Vagina (tissue), 2 donors: ENCODE results near the gene UNKL.

ENCODE experiments used
- CTCF ChIP-seq, 3 experiments: fragments of 450-650 bp in 2 of 3; fragments of 200-600 bp in 1 of 3; sonication (generic) in 1 of 3; IDR thresholded peaks; one replicate each; pipeline ENCODE4 v1.5.1; 2017 to 2019; ENCODE audit warnings: antibody characterized with exemption in 3 of 3, mild to moderate bottlenecking in 2 of 3, moderate library complexity in 2 of 3
- POLR2A ChIP-seq, 2 donors: fragments of 450-650 bp; IDR thresholded peaks; one replicate each; pipeline ENCODE4 v1.6.1; 2017; ENCODE audit warnings: antibody characterized with exemption in 2 of 2, mild to moderate bottlenecking in 2 of 2, moderate library complexity in 2 of 2

GRCh38 chr16:1337486-1337885, 77.0 kb downstream of the UNKL start:
- TF ChIP-seq POLR2A (IDR thresholded peaks at IDR 0.05) = no peak
- TF ChIP-seq CTCF (IDR thresholded peaks at IDR 0.05) = no peak
